Lung microvascular endothelial cell (primary cell): ENCODE results near the gene RPP30. TPM values are rescaled to one million over a fixed set of nuclear protein-coding genes. Genes with fewer than 3 reads are reported as not detected.
"Not testable (repeated sequence)": the region's sequence is repeated elsewhere in the genome, so short reads cannot be mapped to it uniquely, and the experiment has no call there.

Source experiments
- DNase-seq, 2 donors: peaks; one replicate each; pipeline versions ENCODE4 v3.0.0 to v3.0.0-alpha.2; 2010; ENCODE audit warnings: low read depth in 2 of 2
- total RNA-seq: library from RNA; depleted of rRNA; stranded (reverse); fragments of >200 nt; gene quantifications from 2 replicates; pipeline ENCODE4 v1.2.1, GENCODE V29; 2014

RPP30 gene
- total RNA-seq, 1 donor from 2014 or later = 20.2 TPM

DNA sequence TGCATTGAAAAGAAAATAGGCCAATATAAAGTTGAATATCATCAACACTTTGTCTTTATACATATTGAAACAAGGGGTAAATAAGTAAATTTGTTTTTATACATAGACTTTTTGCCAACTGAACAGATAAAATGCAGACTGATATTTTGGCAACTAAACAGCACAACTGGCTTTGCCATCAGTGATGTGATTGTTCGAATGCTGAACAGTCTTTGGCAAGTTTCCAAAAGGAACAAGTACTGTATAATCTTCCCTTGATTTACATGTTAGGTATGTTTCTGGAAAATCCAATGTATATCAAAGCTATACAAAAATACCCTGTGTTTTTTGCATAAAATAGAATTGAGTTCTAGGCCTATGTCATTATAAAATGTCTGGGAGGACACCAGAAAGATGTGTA, 67.3 kb downstream of the RPP30 start:
- peak in 1 of 2 donors; percentile 28 for DNase-seq

DNA sequence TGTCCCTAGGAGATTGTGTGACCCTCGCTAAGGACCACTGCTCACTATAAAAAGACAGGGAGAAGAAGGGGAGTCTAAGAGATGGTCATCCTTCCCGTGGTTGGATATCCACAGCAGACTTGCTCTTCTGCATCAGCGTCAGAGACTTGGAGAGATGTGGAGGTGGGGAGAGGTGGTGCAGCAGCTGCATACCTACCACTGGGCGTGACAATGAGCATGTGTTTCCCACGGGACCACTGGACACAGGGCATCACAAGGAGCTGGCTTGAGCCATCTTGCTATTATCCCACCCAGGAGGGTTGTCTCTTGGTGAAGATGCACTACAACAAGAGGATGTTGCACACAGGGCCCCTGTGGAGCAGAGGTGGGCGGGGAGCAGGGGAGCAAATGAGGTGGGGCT, 67.9 kb downstream of the RPP30 start:
- DNase-seq = no peak

DNA sequence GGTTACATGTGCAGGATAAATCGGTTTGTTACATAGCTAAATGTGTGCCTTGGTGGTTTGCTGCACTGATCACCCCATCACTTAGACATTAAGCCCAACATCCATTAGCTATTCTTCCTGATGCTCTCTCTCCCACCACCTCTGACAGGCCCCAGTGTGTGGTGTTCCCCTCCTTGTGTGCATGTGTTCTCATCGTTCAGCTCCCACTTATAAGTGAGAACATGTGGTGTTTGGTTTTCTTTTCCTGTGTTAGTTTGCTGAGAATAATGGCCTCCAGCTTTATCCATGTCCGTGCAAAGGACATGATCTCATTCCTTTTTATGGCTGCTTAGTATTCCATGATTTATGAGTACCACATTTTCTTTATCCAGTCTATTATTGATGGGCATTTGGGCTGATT, 71.2 kb downstream of the RPP30 start:
- not testable (repeated sequence) for DNase-seq

DNA sequence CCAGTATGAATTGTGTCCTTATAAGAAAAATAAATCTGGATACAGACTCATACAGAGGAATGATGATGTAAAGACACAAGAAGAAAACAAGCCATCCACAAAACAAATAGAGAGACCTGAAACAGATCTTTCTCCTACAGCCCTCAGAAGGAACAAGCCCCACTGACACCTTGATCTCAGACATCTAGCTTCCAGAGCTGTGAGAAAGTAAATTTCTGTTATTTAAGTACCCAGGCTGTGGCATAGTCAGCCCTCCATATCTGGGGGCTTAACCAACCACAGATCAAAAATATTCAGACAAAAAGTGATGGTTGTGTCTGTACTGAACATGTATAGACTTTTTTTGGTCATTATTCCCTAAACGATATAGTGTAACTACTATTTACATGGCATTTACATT, 73.0 kb downstream of the RPP30 start:
- no peak for DNase-seq

DNA sequence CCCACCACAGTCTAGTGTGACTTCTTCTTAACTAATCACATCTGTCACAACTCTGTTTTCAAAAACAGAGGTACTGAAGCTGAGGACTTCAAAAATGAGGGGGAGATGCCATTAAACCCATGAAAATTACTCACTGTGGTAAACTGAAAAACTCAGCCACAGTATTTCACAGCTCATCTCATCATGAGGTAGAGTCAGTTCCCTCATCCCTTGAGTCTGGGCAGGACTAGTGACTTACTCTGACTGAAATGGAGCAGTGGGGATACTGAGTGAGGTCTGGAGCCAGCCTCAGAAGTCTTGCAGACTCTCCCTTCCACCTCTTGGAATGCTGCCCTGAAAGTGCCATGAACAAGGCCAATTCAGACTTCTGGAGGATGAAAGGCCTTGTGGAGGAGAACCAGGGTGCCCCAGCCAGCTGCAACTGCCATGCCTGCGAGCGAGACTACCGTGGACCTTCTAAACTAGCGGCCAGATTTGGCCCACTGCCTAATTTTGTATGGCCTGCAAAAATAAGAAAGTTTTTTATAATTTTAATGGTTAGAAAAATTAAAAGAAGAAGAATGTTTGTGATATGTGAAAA, 73.8 kb downstream of the RPP30 start:
- DNase-seq = no peak

DNA sequence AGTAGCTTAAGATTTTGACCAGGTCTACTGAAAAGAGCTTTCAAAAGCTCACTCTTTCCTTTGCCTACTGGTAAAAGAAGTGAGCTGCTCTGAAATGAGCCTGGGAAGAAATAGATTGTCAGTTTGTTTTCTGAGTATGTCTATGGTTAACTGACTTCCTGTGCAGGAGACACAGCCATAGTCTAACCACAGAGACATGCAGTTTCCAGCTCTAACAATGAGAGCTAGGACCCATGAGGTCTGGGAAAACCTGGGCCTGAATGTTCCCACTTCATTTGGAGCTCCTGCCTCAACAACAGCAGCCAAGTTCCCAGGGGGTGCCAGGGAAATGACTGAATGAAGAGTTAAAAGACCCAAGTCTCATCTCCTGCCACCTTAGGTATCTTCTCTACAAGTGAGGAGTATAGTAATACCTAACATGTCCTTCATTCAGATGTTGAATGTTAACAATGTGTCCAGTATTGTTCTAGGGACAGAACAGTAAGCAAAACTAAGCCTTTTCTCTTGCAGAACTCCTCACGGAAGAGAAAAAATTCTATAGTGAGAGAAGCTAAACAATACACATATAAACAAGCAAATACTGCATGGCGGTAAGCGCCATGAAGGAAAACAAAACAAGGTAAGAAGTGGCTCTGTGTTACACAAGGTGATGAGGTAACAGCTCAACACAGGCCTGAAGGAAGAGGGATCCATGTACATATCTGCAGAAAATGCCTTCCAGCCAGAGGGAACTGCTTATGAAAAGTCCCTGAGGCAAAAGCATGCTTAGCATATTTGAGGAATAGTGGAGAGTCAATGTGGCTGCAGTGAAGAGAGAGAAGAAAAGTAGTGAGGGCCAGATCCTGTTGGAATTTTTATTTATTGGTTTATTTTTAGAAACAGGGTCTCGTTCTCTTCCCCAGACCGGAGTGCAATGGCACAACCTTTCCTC, 75.5 kb downstream of the RPP30 start:
- DNase-seq = peak; percentile 72 to 87

Other genes with a start within 250 kb of the RPP30 start
- gene HTR7, start 13.9 kb upstream of the RPP30 start, total RNA-seq = under 0.01 TPM in 2 replicates
- gene ANKRD1, start 49.1 kb downstream of the RPP30 start, total RNA-seq = 224 and 350 TPM in 2 replicates